H1 (cell line): Measurements from ENCODE around the gene NEUROG1. TPM values are rescaled to one million over a fixed set of nuclear protein-coding genes. Genes with fewer than 3 reads are reported as not detected.
"Not testable (repeated sequence)": the region's sequence is repeated elsewhere in the genome, so short reads cannot be mapped to it uniquely, and the experiment has no call there.

Experiments
- CTCF ChIA-PET: fragments of 300-600 bp; sonication (Branson Sonifier 250); formaldehyde crosslinking; loops from one replicate; lab custom pipeline; 2021; ENCODE audit not compliant: partially characterized antibody; lab: Charles Lee
- POLR2A ChIA-PET: fragments of 300-600 bp; sonication (Branson Sonifier 250); formaldehyde crosslinking; loops from one replicate; lab custom pipeline; 2021; ENCODE audit warnings: inconsistent platforms; ENCODE audit not compliant: partially characterized antibody; lab: Charles Lee
- DNase-seq, 2 experiments: peaks; one replicate each; pipeline versions ENCODE4 v3.0.0 to v3.0.0-alpha.2; 2010 to 2022; ENCODE audit warnings: low spot score in 2 of 2, low read depth in 1 of 2, mixed read lengths in 1 of 2
- FAIRE-seq: peaks from 2 replicates; lab custom pipeline; 2011; peaks lifted over from hg19 to GRCh38; lab: Jason Lieb, UNC
- H2AFZ ChIP-seq: 2 replicates; pipeline ENCODE4 v1.8.1; 2012; ENCODE audit warnings: low read length, inconsistent platforms
- H2AK5ac ChIP-seq: 2 replicates; pipeline ENCODE4 v1.6.1; 2013; ENCODE audit warnings: low read depth, low read length
- H2BK120ac ChIP-seq: replicated peaks from 2 replicates; pipeline ENCODE3; 2013; ENCODE audit warnings: low read depth, low read length, inconsistent platforms
- H2BK12ac ChIP-seq: 2 replicates; pipeline ENCODE4 v1.6.1; 2013; ENCODE audit warnings: low read depth, low read length
- H2BK15ac ChIP-seq: 2 replicates; pipeline ENCODE4 v1.6.1; 2013; ENCODE audit warnings: low read length
- H2BK20ac ChIP-seq: 2 replicates; pipeline ENCODE4 v1.6.1; 2013; ENCODE audit warnings: low read length
- H2BK5ac ChIP-seq: 2 replicates; pipeline ENCODE4 v1.6.1; 2013; ENCODE audit warnings: low read depth, low read length
- H3K14ac ChIP-seq: 2 replicates; pipeline ENCODE4 v1.6.1; 2013; ENCODE audit warnings: inconsistent platforms; ENCODE audit not compliant: insufficient read length
- H3K18ac ChIP-seq: 2 replicates; pipeline ENCODE4 v1.6.1; 2013; ENCODE audit warnings: low read length; ENCODE audit errors: extremely low read depth
- H3K23ac ChIP-seq: 2 replicates; pipeline ENCODE4 v1.6.1; 2013; ENCODE audit warnings: inconsistent platforms; ENCODE audit not compliant: insufficient read length
- H3K23me2 ChIP-seq: 2 replicates; pipeline ENCODE4 v1.6.1; 2013; ENCODE audit warnings: low read depth, low read length
- H3K27ac ChIP-seq: 2 replicates; pipeline ENCODE4 v1.6.1; 2011; ENCODE audit warnings: low read depth, low read length, inconsistent platforms
- H3K27me3 ChIP-seq, 4 experiments: replicated peaks in 1 of 4; 1 replicate in 1 of 4; 2 replicates in 3 of 4; pipeline versions ENCODE4 v1.6.1 to v1.8.1; 2011 to 2013; ENCODE audit warnings: low read length in 3 of 4, mild to moderate bottlenecking in 3 of 4, inconsistent platforms in 2 of 4, mixed read lengths in 2 of 4, moderate library complexity in 1 of 4; ENCODE audit not compliant: control insufficient read depth in 3 of 4, insufficient read depth in 3 of 4; ENCODE audit errors: extremely low read depth in 1 of 4
- H3K36me3 ChIP-seq, 4 experiments: 2 replicates each; pipeline versions ENCODE4 v1.6.1 to v1.8.1; 2011 to 2013; ENCODE audit warnings: mild to moderate bottlenecking in 4 of 4, low read length in 3 of 4, moderate library complexity in 2 of 4, control low read depth in 1 of 4, inconsistent platforms in 1 of 4; ENCODE audit not compliant: insufficient read depth in 4 of 4, control insufficient read depth in 2 of 4
- H3K4ac ChIP-seq: replicated peaks from 2 replicates; pipeline ENCODE3; 2013; ENCODE audit warnings: low read length, low read depth, mixed read lengths, inconsistent platforms; ENCODE audit not compliant: insufficient read length
- H3K4me1 ChIP-seq, 4 experiments: replicated peaks in 1 of 4; 1 replicate in 1 of 4; 2 replicates in 3 of 4; pipeline versions ENCODE4 v1.6.1 to v1.8.1; 2011 to 2013; ENCODE audit warnings: low read length in 3 of 4, inconsistent platforms in 2 of 4, mixed read lengths in 1 of 4; ENCODE audit not compliant: insufficient read depth in 4 of 4, control insufficient read depth in 3 of 4
- H3K4me2 ChIP-seq, 2 experiments: 2 replicates each; pipeline versions ENCODE4 v1.6.1 to v1.8.1; 2011 to 2013; ENCODE audit warnings: low read depth in 2 of 2, low read length in 2 of 2, control low read depth in 1 of 2, inconsistent platforms in 1 of 2, mild to moderate bottlenecking in 1 of 2; ENCODE audit not compliant: insufficient read depth in 1 of 2
- H3K4me3 ChIP-seq, 4 experiments: fragments of 200-600, 300-600 bp in 1 of 4; sonication (generic), shearing (Covaris generic), sonication (Bioruptor Twin) in 1 of 4; 2 replicates each; pipeline versions ENCODE4 v1.5.1 to v1.8.1; 2011 to 2016; ENCODE audit warnings: low read length in 4 of 4, low read depth in 3 of 4, control low read depth in 2 of 4, inconsistent platforms in 2 of 4, mild to moderate bottlenecking in 2 of 4, mixed read lengths in 1 of 4, moderate library complexity in 1 of 4; ENCODE audit not compliant: insufficient read depth in 2 of 4; ENCODE audit errors: extremely low read depth in 1 of 4
- H3K56ac ChIP-seq: replicated peaks from 2 replicates; pipeline ENCODE3; 2013; ENCODE audit warnings: low read depth, mild to moderate bottlenecking, mixed read lengths, low read length, inconsistent platforms; ENCODE audit not compliant: insufficient read length
- H3K79me1 ChIP-seq: 2 replicates; pipeline ENCODE4 v1.6.1; 2013; ENCODE audit warnings: low read depth, low read length, control low read depth
- H3K79me2 ChIP-seq, 2 experiments: 2 replicates each; pipeline versions ENCODE4 v1.6.1 to v1.8.1; 2012 to 2013; ENCODE audit warnings: low read length in 2 of 2, mild to moderate bottlenecking in 2 of 2, inconsistent platforms in 1 of 2; ENCODE audit not compliant: insufficient read depth in 2 of 2, control insufficient read depth in 1 of 2
- H3K9ac ChIP-seq, 4 experiments: replicated peaks in 1 of 4; 1 replicate in 1 of 4; 2 replicates in 3 of 4; pipeline versions ENCODE4 v1.6.1 to v1.8.1; 2011 to 2013; ENCODE audit warnings: low read depth in 3 of 4, low read length in 3 of 4, control low read depth in 2 of 4, mild to moderate bottlenecking in 2 of 4, moderate library complexity in 2 of 4, inconsistent platforms in 1 of 4; ENCODE audit errors: extremely low read depth in 1 of 4
- H3K9me3 ChIP-seq, 2 experiments: 2 replicates each; pipeline versions ENCODE4 v1.6.1 to v1.8.1; 2012 to 2013; ENCODE audit warnings: mild to moderate bottlenecking in 2 of 2, moderate library complexity in 2 of 2, control low read depth in 1 of 2, inconsistent platforms in 1 of 2, low read depth in 1 of 2, low read length in 1 of 2, mixed read lengths in 1 of 2; ENCODE audit not compliant: insufficient read depth in 2 of 2
- H4K20me1 ChIP-seq, 2 experiments: replicated peaks in 1 of 2; 2 replicates each; pipeline versions ENCODE3 to v1.8.1; 2011 to 2013; ENCODE audit warnings: inconsistent platforms in 2 of 2, low read length in 2 of 2, mild to moderate bottlenecking in 1 of 2; ENCODE audit not compliant: insufficient read depth in 2 of 2, control insufficient read depth in 1 of 2
- H4K5ac ChIP-seq: 2 replicates; pipeline ENCODE4 v1.6.1; 2013; ENCODE audit warnings: low read length, low read depth, mixed read lengths, inconsistent platforms; ENCODE audit not compliant: insufficient read length
- H4K8ac ChIP-seq: 2 replicates; pipeline ENCODE4 v1.8.0; 2013; ENCODE audit warnings: mild to moderate bottlenecking, moderate library complexity, low read length, inconsistent platforms; ENCODE audit not compliant: insufficient read depth; ENCODE audit errors: extremely low read depth
- H4K91ac ChIP-seq: replicated peaks from 2 replicates; pipeline ENCODE3; 2013; ENCODE audit warnings: low read length, mixed read lengths, inconsistent platforms; ENCODE audit not compliant: insufficient read length
- WGBS, 2 experiments: shearing (Covaris generic) in 1 of 2; methylation state at CpG; one replicate each; pipeline versions ENCODE4 v1.1.6 to v1.1.7; 2013 to 2015; ENCODE audit warnings: low lambda C conversion rate in 2 of 2, mixed read lengths in 2 of 2, inconsistent platforms in 1 of 2, low coverage in 1 of 2, missing lambda C conversion rate in 1 of 2; ENCODE audit not compliant: insufficient replicate concordance in 2 of 2, insufficient coverage in 1 of 2, insufficient read length in 1 of 2; ENCODE audit errors: extremely low coverage in 1 of 2, missing lambda C conversion rate in 1 of 2; 5-methylcytosine and 5-hydroxymethylcytosine counted together
- polyA plus RNA-seq, 7 experiments: library from polyadenylated mRNA; depleted of rRNA in 3 of 7; stranded (reverse) in 5 of 7; unstranded in 2 of 7; fragments of >200 nt in 5 of 7; fragments of 200-250 nt in 2 of 7; gene quantifications; 1 replicate in 5 of 7; 2 replicates in 1 of 7; 4 replicates in 1 of 7; pipeline versions ENCODE4 v1.2.1 to v1.2.3, GENCODE V29; 2011 to 2013; ENCODE audit warnings: missing spikeins in 2 of 7, mixed read lengths in 2 of 7
- total RNA-seq: library from RNA; stranded (reverse); fragmentation: NEBNext Ultra II Directional; extraction: Animal tissue kit (Norgen Biotek cat#: 25700); gene quantifications from 2 replicates; pipeline ENCODE4 v1.2.1, GENCODE V29; 2021

NEUROG1 gene
- total and polyA plus RNA-seq, 2 of the 8 experiments (the other 6 are each of a cell fraction or from before 2014, with no cell fraction given) = not detected

- not testable (repeated sequence) for H3K27ac ChIP-seq, DNase-seq, H3K4me3 ChIP-seq, H3K23ac ChIP-seq, H4K5ac ChIP-seq, H3K56ac ChIP-seq, H4K8ac ChIP-seq, H2BK120ac ChIP-seq, H2BK20ac ChIP-seq, H2AFZ ChIP-seq, H3K14ac ChIP-seq, H2AK5ac ChIP-seq, H3K9ac ChIP-seq, H3K36me3 ChIP-seq, H2BK15ac ChIP-seq, H3K18ac ChIP-seq, H3K4me1 ChIP-seq, H3K79me1 ChIP-seq, H3K4me2 ChIP-seq, H3K4ac ChIP-seq, H3K79me2 ChIP-seq, H4K20me1 ChIP-seq, H4K91ac ChIP-seq, H3K9me3 ChIP-seq, H2BK12ac ChIP-seq, FAIRE-seq, H3K23me2 ChIP-seq, H2BK5ac ChIP-seq
- ChIA-PET CTCF (interaction anchor here (0.6 to 3.2 kb wide), 8 partner anchors 21 to 72 kb away, joined by 3 to 12 read pairs (median 4); no protein-coding TSS in a partner anchor), POLR2A (interaction anchor here (0.6 kb wide), 1 partner anchor 25 kb away, joined by 3 read pairs; no protein-coding TSS in a partner anchor)
- 77% methylated on average over 5 of the region's 5 CpGs; no CpG with 5 or more reads in 1 of the 2 experiments for WGBS, 2 experiments
- H3K27me3 ChIP-seq = peaks cover 38 to 69% (median 64%) of the 10 kb centered on the region in 4 experiments
These were observed 6.2 kb downstream of the NEUROG1 start for GRCh38 chr5:135529576-135529975.
